ENCODE measurements around the gene CSTF1.
A peak's percentile ranks its signal among the peaks of the same experiment; 100 is the strongest.
"Not testable (repeated sequence)": the region's sequence is repeated elsewhere in the genome, so short reads cannot be mapped to it uniquely, and the experiment has no call there.

CSTF1 gene

DNA sequence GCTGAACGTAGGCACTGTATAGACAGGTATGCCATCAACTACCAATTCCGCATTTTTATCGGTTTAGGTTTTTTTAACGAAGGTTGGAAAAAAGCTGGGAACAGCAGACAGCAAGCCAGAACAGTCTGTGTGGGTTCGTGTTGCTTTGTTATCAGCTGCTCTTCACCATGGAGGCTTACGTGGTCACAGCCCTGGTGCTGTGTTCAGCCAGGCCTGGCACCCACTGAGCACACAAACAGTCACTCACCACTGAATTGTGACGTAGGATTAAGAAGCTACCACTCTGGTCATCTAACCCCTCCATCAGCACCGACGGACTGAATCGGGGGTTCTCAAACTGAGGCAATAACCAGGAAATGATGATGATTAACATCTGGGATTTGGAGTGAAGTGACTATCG is 20.5 kb upstream of the CSTF1 start:
- no peak for DNase-seq

DNA sequence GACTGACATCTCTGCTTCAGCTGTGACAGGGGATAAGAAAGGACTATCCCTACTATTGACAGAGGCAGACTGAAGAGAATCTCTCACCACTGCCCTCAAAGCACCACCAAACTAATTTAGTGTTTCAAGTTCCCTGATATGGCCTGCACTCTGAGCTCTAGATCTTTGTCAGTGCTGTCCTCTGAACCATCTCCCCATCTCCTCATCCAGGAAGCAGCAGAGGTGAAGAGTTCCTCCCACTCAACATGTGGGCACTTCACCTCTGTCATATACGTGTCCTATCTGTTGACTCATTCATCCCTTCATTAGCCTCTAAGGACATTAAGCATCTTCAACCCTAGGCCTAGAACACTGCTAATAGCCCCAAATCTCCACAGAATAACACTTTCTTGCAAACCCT is 19.6 kb upstream of the CSTF1 start:
- no peak for DNase-seq

DNA sequence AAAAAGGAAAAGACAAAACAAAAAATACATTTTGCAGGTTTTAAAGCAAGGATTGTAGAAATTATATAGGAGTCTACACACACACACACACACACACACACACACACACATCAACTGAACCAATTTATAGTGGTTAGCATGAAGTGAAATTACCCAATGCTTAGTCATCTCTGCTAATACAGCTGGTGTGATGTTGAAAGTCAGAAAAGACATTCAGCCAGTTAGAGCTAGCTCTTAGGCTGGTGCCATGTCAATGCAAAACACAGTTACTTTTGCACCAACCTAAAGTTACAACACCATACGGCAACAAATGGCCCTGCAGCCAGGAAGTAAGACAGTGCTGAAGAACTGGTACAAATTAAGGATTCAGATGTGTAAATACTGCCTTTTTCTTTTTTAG is 18.5 kb upstream of the CSTF1 start:
- DNase-seq: peak in 1 of 2 experiments; percentile 39

GRCh38 chr20:56376331-56376730 is 16.1 kb upstream of the CSTF1 start:
- DNase-seq: no peak

DNA sequence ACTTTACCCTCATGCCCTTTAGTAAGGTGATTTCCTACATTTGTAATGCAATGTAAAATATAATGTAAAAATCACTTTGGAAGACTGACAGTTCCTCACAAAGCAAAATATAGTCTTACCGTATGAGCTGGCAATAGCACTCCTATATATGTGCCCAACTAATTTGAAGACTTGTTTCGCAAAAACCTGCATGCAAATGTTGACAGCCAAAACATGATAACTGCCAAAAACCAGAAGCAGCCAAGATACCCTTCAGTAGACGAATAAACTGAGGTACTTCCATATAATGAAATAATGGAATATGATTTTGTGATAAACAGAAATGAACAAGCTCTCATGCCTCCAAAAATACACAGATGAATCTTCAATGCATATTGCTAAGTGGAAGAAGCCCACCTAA is 14.1 kb upstream of the CSTF1 start:
- DNase-seq: no peak

- no peak for DNase-seq
These were observed 12.1 kb upstream of the CSTF1 start for GRCh38 chr20:56380375-56380774.

GRCh38 chr20:56381501-56381900 is 10.9 kb upstream of the CSTF1 start:
- no peak for DNase-seq

GRCh38 chr20:56382696-56383095 is 9.7 kb upstream of the CSTF1 start:
- no peak for DNase-seq

DNA sequence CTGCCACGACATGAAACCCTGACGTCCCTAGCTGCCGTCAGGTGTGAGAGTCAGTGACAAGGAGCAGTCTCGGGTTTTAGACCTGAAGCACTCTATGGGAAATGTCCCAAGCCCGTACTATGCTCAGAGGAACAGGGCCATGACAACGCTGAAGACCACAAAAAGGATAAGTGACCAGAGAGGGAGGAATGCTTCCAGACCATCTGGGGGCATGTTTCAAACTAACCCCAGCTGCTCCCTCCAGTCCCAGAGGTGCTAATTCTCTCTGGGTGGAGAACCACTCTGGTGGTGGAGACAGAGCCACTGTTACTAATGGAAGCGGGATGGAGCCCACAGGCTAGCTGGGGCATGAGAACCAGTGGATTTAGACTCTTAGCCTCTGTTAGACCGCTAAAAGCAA is 9.1 kb upstream of the CSTF1 start:
- no peak for DNase-seq

GRCh38 chr20:56385130-56385529 is 7.3 kb upstream of the CSTF1 start:
- DNase-seq: no peak

DNA sequence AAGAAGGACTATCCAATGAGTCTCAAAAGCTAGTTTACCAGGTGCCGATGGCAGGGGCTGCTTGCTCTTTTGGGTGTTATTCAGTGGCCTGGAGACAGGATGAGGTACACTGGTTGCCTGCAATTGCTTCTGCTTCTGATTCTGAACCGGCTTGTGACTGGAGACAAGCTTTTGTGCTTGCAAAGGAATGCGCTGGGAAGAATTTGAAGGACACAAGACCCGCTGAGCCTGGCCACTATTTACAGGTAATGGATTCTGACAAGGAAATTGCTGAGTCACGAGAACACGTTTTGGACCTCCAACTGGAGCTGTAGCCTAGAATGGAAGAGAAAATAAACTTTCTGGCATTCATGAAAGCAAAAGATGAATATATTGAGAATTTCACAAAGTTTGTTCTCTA is 6.2 kb upstream of the CSTF1 start:
- no peak for DNase-seq

GRCh38 chr20:56388882-56389281 is 3.6 kb upstream of the CSTF1 start:
- DNase-seq: no peak

DNA sequence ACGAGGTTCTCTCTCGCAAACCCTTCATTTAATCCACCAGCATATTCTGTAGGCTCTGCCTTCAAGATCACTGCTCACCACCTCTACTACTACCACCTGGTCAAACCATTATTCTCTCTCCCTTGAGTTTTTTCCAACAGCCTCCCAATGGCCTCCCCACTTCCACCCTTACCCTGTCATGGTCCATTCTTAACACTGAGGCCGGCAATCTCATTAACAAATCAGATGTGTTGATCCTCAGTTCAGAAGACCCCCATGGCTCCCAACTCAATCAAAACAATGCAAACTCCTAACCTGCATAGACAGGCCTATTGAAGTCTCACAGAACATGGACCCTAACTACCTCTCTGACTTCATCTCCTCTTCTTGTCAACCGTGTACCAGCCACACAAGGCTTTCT is 2.6 kb upstream of the CSTF1 start:
- no peak for DNase-seq

- DNase-seq: not testable (repeated sequence)
These were observed 2.0 kb upstream of the CSTF1 start for GRCh38 chr20:56390396-56390795.

DNA sequence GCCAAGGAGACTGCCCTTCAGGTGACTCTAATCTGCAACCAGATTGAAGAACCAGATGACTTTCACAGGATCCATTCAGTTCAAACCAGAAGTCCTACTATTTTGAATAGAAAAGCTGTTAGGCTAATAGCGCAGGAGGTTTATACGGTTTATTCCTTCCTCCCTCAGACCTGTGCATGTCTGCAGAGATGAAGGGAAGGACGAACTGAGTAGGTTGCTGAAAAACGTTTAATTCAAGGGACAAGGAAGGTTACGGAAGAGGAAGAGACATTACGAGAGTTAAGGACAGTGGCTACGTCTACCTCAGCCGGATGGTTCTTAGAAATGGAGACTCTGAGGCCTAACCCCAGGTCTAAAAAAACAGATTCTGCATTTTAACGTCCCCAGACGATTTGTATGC is 1.4 kb upstream of the CSTF1 start:
- DNase-seq: no peak

DNA sequence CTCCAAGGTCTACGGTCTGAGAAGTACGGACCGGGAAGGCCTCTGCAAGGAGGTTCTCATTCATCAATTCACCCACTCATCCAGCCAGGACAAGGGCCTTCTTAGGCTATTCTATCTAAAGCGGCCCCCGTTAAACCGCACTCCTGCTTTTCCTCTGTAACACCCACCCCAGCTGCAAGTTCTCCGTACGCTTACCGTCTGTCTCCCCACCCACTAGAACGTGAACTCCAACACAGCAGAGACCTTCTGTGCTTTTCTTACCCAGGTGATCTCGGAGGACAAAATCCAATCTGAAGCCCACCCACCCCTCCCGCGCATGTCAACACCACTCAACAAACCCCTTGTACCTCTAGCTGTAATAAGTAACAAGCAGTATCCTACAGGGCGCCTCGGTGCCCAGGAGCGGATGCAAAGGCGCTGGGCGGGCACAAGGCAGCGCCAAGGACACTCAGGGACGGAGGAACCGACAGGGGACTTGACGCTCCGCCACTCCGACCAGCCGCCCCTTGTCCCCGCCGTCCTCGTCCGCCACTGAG is 781 bp upstream of the CSTF1 start:
- peak in 1 of 2 experiments; percentile 50 for DNase-seq

GRCh38 chr20:56392881-56393482 is 537 bp downstream of the CSTF1 start:
- peak in 1 of 2 experiments; percentile 41 for DNase-seq

DNA sequence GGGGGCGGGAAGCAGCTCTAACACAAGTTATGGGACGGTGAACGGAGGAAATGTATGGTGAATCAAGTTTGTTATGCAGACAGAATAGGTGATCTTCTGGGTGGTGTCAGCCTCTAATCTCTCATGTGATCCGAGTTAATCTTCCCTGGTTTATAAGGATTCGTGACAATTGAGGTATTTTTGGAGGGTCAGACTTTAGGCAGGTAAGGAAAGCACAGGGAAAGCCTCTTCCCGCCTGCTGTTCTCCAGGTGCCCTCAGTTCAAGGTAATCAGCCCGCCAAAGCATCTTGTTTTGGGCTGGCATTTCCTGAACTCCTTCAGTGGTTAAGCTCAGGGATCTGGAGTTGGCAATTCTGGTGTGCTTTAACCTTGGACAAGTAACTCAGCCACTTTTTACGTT is 1.2 kb downstream of the CSTF1 start:
- DNase-seq: no peak

- DNase-seq: no peak
These were observed 2.7 kb downstream of the CSTF1 start for GRCh38 chr20:56395166-56395565.

GRCh38 chr20:56400001-56400640 is 7.7 kb downstream of the CSTF1 start:
- DNase-seq: peak; percentile 33 to 73

DNA sequence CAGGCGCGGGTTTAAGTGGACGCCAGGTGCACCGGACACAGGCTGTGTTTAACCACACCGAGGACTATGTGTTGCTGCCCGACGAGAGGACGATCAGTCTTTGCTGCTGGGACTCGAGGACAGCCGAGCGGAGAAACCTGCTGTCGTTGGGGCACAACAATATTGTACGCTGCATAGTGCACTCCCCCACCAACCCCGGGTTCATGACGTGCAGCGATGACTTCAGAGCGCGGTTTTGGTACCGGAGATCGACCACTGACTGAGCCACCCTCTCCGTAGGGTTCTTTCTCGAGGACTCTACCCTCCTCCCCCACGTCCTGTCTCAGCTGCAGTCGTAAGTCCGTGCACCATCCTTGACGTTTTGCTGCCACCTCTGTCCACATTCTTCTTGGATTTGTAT is 11.0 kb downstream of the CSTF1 start:
- no peak for DNase-seq

GRCh38 chr20:56405356-56405755 is 12.9 kb downstream of the CSTF1 start:
- DNase-seq: not testable (repeated sequence)

- DNase-seq: no peak
These were observed 14.5 kb downstream of the CSTF1 start for GRCh38 chr20:56406910-56407309.

DNA sequence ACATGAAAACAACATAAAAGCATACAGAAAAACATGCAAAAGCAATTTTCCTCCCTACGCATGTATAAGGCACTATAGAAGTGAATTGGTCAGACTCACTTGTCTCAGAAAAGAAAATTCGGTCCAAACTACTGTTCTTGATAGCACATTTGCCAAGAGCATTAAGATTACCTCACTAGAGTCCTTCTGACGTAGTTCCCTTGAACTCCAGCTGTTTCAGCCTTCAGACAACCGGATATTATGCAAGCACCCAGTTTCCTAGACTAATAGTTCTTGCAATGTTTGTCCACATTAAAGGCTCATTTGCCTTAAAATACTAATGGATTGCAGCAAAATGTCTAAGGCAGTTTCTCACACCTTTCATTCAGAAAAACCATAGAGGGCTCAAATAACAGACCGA is 17.1 kb downstream of the CSTF1 start:
- no peak for DNase-seq

DNA sequence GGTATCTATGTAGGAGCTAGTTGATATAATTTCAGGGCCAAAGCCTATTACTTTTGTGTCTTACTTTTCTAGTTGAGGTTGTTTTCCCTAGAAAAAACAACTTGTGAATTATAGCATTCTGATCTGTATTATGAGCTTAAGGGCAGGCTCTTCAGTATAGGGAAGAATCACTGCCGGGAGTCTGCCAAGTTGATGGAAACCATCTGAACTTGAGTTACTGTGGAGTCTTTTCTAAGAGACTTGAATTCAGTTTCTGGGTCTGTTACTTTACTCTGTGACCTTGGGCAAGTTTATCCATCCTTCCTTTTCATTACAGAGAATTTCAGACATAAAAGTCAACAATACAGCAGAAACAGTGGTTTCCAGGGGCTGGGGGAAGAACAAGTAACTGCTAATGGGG is 17.5 kb downstream of the CSTF1 start:
- DNase-seq: no peak
